ENCODE measurements around the gene MVP. TPM values are rescaled to one million over a fixed set of nuclear protein-coding genes. Genes with fewer than 3 reads are reported as not detected.
"Not testable (repeated sequence)": the region's sequence is repeated elsewhere in the genome, so short reads cannot be mapped to it uniquely, and the experiment has no call there.

The MVP gene
- total and polyA plus RNA-seq, 2 experiments from 2014 or later = 121 to 146 TPM

DNA sequence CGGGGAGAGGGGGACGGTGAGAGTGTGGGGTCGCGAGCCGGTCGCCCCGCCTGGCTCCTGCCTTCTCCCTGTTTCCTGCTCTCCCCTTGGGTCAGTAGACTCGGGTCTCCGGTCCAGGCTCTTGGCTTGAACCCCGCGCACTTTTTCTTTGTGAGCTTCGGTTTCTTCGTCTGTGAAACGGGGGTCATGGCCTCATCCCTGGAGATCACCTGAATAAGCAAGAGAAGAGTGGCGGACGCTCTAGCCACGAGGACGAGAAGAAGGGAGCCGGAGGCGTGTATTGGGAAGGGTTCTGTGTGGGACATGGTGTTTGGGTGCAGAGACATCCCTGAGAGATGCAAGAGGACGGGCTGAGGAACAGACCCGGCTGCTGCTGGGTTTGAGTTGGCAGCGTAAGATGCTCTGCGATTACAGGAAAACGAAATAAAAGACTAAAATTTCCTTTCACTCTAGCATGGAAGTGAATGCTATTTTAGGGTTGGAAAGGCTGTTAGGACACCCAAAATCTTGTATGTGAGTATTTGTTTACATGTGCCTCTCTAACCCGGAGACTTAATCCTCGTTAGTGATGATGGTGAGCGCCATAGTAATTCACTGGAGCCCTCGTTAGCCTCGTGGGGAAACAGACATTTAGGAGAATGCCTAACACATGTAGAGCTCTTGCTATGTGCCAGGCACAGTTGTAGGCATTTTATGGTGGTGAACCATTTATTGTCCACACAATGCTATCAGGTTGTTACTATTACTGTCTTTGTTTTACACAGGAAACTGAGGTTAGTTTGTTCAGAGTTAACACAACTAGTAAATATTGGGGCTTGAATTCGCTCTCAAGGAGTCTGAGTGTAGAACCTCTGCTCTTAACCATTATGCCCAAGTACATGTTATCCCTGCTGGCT, 29.1 kb upstream of the MVP start:
- Histone ChIP-seq H3K4me2 (peak overlapping the region; percentile 86), H3K36me3 (replicated peaks; ENCODE audit: insufficient read depth, low read depth) (no peaks in the 10 kb centered on the region), H3K9me3 (ENCODE audit: low read depth) (no peaks in the 10 kb centered on the region), H3K79me2 (peaks cover 53% of the 10 kb centered on the region), H4K20me1 (ENCODE audit: insufficient read depth, poor library complexity, severe bottlenecking) (peaks cover 2% of the 10 kb centered on the region), H3K4me3 (peak overlapping the region; percentile 71), H3K4me1 (ENCODE audit: insufficient read depth) (no peaks in the 10 kb centered on the region), H3K9me2 (replicated peaks; ENCODE audit: insufficient read depth) (no peaks in the 10 kb centered on the region), H3K27me3 (no peaks in the 10 kb centered on the region), H2AFZ (peak overlapping the region; percentile 55), H3K27ac (peak overlapping the region; percentile 22)
- TF ChIP-seq, protein P1, sequence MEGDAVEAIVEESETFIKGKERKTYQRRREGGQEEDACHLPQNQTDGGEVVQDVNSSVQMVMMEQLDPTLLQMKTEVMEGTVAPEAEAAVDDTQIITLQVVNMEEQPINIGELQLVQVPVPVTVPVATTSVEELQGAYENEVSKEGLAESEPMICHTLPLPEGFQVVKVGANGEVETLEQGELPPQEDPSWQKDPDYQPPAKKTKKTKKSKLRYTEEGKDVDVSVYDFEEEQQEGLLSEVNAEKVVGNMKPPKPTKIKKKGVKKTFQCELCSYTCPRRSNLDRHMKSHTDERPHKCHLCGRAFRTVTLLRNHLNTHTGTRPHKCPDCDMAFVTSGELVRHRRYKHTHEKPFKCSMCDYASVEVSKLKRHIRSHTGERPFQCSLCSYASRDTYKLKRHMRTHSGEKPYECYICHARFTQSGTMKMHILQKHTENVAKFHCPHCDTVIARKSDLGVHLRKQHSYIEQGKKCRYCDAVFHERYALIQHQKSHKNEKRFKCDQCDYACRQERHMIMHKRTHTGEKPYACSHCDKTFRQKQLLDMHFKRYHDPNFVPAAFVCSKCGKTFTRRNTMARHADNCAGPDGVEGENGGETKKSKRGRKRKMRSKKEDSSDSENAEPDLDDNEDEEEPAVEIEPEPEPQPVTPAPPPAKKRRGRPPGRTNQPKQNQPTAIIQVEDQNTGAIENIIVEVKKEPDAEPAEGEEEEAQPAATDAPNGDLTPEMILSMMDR (IDR thresholded peaks at IDR 0.05; ENCODE audit: poor library complexity) = no peak
- TF ChIP-seq EZH2 (IDR thresholded peaks at IDR 0.05; ENCODE audit: borderline replicate concordance) (no peak), EZH2phosphoT487 (IDR thresholded peaks at IDR 0.05; ENCODE audit: low read depth, severe bottlenecking, unreplicated experiment) (no peak)
- peak; percentile 24 for DNase-seq (ENCODE audit: low spot score)
- 2% methylated on average over 30 of the region's 31 CpGs for WGBS (ENCODE audit: low lambda C conversion rate, missing lambda C conversion rate)

- Histone ChIP-seq H3K27ac (no peak overlapping the region), H3K36me3 (replicated peaks; ENCODE audit: insufficient read depth, low read depth) (no peaks in the 10 kb centered on the region), H3K27me3 (no peaks in the 10 kb centered on the region), H3K79me2 (peaks cover 56% of the 10 kb centered on the region), H3K9me3 (ENCODE audit: low read depth) (no peaks in the 10 kb centered on the region), H3K4me3 (peak overlapping the region; percentile 71), H2AFZ (no peak overlapping the region), H3K9me2 (replicated peaks; ENCODE audit: insufficient read depth) (no peaks in the 10 kb centered on the region), H3K4me2 (peak overlapping the region; percentile 86), H4K20me1 (ENCODE audit: insufficient read depth, poor library complexity, severe bottlenecking) (peaks cover 2% of the 10 kb centered on the region), H3K4me1 (ENCODE audit: insufficient read depth) (no peaks in the 10 kb centered on the region)
- no peak for DNase-seq (ENCODE audit: low spot score)
- WGBS (ENCODE audit: low lambda C conversion rate, missing lambda C conversion rate) = 66% methylated on average over 9 of the region's 9 CpGs
- TF ChIP-seq, protein P1 (IDR thresholded peaks at IDR 0.05; ENCODE audit: poor library complexity) = no peak
- no peak for TF ChIP-seq EZH2phosphoT487 (IDR thresholded peaks at IDR 0.05; ENCODE audit: low read depth, severe bottlenecking, unreplicated experiment)
- no peak for TF ChIP-seq EZH2 (IDR thresholded peaks at IDR 0.05; ENCODE audit: borderline replicate concordance)
Observed at GRCh38 chr16:29791845-29792807, 28.1 kb upstream of the MVP start.

DNA sequence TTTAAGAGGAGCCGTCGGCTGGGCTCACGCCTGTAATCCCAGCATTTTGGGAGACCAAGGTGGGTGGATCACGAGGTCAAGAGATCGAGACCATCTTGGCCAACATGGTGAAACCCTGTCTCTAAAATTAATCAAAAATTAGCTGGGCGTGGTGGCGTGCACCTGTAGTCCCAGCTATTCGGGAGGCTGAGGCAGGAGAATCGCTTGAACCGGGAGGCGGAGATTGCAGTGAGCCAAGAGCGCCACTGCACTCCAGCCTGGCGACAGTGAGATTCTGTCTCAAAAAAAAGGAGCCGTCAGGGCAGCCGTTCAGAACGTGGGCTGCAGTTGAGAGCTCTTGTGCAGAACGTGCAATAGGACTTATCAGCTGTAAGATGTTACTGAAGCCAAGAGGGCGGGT, 27.1 kb upstream of the MVP start:
- H4K20me1 ChIP-seq (ENCODE audit: insufficient read depth, poor library complexity, severe bottlenecking); H3K4me2 ChIP-seq; H3K9me3 ChIP-seq (ENCODE audit: low read depth); H3K4me1 ChIP-seq (ENCODE audit: insufficient read depth); H3K27me3 ChIP-seq; H2AFZ ChIP-seq; H3K36me3 ChIP-seq (replicated peaks; ENCODE audit: insufficient read depth, low read depth); H3K9me2 ChIP-seq (replicated peaks; ENCODE audit: insufficient read depth); DNase-seq (ENCODE audit: low spot score); H3K27ac ChIP-seq; H3K4me3 ChIP-seq: not testable (repeated sequence)
- peaks cover 56% of the 10 kb centered on the region for H3K79me2 ChIP-seq
- 93% methylated on average over 18 of the region's 18 CpGs for WGBS (ENCODE audit: low lambda C conversion rate, missing lambda C conversion rate)
